Measurements from ENCODE around the gene TPRA1. TPM values are rescaled to one million over a fixed set of nuclear protein-coding genes. Genes with fewer than 3 reads are reported as not detected.

Gene TPRA1
- total RNA-seq, 1 experiment from 2014 or later, result 24.2 TPM

DNA sequence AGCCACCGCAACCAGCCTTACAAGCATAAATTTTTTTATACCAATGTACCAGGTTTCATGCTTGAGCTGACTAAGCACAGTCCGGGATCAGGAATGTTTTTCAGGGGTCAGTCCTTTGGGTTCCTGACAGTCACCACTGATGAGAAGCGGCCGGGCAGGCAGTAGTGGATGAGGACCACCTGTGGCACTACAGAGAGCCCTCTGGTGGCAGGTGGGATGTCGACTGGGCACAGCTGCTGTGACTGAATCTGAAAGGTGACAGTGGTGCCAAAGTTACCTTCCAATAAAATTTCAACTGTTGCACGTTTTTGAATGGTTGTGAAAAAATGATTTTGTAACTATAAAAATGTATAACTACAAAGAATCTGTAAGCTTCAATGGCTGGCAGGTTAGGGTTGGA lies 34.0 kb downstream of the TPRA1 start (continued):
- TF ChIP-seq, protein P1, sequence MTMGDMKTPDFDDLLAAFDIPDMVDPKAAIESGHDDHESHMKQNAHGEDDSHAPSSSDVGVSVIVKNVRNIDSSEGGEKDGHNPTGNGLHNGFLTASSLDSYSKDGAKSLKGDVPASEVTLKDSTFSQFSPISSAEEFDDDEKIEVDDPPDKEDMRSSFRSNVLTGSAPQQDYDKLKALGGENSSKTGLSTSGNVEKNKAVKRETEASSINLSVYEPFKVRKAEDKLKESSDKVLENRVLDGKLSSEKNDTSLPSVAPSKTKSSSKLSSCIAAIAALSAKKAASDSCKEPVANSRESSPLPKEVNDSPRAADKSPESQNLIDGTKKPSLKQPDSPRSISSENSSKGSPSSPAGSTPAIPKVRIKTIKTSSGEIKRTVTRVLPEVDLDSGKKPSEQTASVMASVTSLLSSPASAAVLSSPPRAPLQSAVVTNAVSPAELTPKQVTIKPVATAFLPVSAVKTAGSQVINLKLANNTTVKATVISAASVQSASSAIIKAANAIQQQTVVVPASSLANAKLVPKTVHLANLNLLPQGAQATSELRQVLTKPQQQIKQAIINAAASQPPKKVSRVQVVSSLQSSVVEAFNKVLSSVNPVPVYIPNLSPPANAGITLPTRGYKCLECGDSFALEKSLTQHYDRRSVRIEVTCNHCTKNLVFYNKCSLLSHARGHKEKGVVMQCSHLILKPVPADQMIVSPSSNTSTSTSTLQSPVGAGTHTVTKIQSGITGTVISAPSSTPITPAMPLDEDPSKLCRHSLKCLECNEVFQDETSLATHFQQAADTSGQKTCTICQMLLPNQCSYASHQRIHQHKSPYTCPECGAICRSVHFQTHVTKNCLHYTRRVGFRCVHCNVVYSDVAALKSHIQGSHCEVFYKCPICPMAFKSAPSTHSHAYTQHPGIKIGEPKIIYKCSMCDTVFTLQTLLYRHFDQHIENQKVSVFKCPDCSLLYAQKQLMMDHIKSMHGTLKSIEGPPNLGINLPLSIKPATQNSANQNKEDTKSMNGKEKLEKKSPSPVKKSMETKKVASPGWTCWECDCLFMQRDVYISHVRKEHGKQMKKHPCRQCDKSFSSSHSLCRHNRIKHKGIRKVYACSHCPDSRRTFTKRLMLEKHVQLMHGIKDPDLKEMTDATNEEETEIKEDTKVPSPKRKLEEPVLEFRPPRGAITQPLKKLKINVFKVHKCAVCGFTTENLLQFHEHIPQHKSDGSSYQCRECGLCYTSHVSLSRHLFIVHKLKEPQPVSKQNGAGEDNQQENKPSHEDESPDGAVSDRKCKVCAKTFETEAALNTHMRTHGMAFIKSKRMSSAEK (CRISPR knock-in tag; IDR thresholded peaks at IDR 0.05; ENCODE audit: borderline replicate concordance), result no peak
- TF ChIP-seq ZNF121 (CRISPR knock-in tag; IDR thresholded peaks at IDR 0.05) (no peak), AR (CRISPR knock-in tag; IDR thresholded peaks at IDR 0.05) (no peak), JAZF1 (CRISPR knock-in tag; IDR thresholded peaks at IDR 0.05) (no peak), ATF1 (CRISPR knock-in tag; IDR thresholded peaks at IDR 0.05) (no peak), GABPB1 (CRISPR knock-in tag; IDR thresholded peaks at IDR 0.05) (no peak), NFATC4 (CRISPR knock-in tag; IDR thresholded peaks at IDR 0.05) (no peak)
- TF ChIP-seq, protein P2, sequence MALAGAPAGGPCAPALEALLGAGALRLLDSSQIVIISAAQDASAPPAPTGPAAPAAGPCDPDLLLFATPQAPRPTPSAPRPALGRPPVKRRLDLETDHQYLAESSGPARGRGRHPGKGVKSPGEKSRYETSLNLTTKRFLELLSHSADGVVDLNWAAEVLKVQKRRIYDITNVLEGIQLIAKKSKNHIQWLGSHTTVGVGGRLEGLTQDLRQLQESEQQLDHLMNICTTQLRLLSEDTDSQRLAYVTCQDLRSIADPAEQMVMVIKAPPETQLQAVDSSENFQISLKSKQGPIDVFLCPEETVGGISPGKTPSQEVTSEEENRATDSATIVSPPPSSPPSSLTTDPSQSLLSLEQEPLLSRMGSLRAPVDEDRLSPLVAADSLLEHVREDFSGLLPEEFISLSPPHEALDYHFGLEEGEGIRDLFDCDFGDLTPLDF (CRISPR knock-in tag; IDR thresholded peaks at IDR 0.05), result no peak

- Mint-ChIP-seq H3K27ac (no peak overlapping the region), H3K4me3 (no peak overlapping the region), H3K4me1 (peaks cover 9% of the 10 kb centered on the region), H3K9me3 (peaks cover 5% of the 10 kb centered on the region; the same call in 1 of the 2 replicates), H3K27me3 (ENCODE audit: low read depth) (no peaks in the 10 kb centered on the region), H3K36me3 (no peaks in the 10 kb centered on the region)
- CTCF ChIA-PET, result interaction anchor here (2.5 to 6.7 kb wide), 3 partner anchors 7 to 20 kb away, joined by 10 to 46 read pairs (median 13); no protein-coding TSS in a partner anchor
- POLR2A ChIA-PET, result no interaction called here
- no peak for DNase-seq (ENCODE audit: low spot score)
- ATAC-seq, result no peak
- no peak for TF ChIP-seq CREB1 (CRISPR knock-in tag; IDR thresholded peaks at IDR 0.05)
- TF ChIP-seq NFATC4 (CRISPR knock-in tag; IDR thresholded peaks at IDR 0.05), result no peak
- TF ChIP-seq, protein P2 (CRISPR knock-in tag; IDR thresholded peaks at IDR 0.05), result no peak
- TF ChIP-seq OVOL2 (CRISPR knock-in tag; IDR thresholded peaks at IDR 0.05; ENCODE audit: borderline replicate concordance), result no peak
- TF ChIP-seq HMGA2 (CRISPR knock-in tag; IDR thresholded peaks at IDR 0.05), result no peak
- TF ChIP-seq, protein P3, sequence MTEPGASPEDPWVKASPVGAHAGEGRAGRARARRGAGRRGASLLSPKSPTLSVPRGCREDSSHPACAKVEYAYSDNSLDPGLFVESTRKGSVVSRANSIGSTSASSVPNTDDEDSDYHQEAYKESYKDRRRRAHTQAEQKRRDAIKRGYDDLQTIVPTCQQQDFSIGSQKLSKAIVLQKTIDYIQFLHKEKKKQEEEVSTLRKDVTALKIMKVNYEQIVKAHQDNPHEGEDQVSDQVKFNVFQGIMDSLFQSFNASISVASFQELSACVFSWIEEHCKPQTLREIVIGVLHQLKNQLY (CRISPR knock-in tag; IDR thresholded peaks at IDR 0.05), result no peak
- no peak for TF ChIP-seq SP1 (CRISPR knock-in tag; conservative IDR thresholded peaks at IDR 0.05)
- TF ChIP-seq ETV6 (CRISPR knock-in tag; IDR thresholded peaks at IDR 0.05), result no peak
- no peak for TF ChIP-seq SMAD3 (CRISPR knock-in tag; IDR thresholded peaks at IDR 0.05; ENCODE audit: borderline replicate concordance)
Measured at GRCh38 chr3:127555108-127555507, 35.4 kb downstream of the TPRA1 start.
